Midbrain (tissue), 1 donor: ENCODE measurements around the gene PSMD13.

ENCODE experiments used
- DNase-seq: peaks from one replicate; lab custom pipeline; 2025; lab: John Stamatoyannopoulos, UW

The PSMD13 gene

DNA sequence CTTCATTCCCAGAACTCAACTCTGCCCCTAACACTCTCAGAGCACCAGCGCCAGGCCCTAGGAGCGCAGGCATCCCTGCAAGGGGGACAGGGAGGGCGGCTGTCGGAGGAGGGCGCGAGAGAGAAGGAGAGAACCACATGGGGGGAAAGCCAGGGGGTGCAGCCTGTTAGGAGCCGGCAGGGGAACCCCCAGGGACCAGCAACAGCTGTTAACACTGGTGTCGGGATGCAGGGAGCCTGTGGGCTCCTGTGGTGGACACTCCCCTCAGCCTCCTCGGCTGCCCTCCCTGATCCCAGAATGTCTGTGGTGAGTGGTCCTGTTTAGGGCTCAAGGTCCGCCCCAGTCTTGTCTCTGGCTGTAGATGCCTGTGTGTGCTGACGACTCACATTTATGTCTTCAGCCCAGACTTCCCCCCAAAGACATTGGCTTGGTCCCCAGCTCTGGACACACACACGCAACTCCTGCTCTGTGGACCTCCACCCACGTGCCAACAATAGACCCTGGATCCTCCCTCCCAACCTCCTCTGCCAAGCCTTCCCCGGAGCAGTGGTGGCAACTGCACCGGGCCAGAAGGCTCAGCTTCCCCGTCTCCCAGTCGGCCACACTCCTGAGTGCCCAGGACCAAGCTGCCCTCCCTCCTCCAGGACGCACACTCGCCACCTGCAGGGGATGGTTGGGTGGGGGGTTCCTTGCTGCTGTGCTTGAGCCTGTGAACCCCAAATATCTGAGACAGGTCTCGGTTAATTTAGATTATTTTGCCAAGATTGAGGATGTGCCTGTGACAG, 63.4 kb downstream of the PSMD13 start:
- no peak for DNase-seq
